Measurements from ENCODE around the gene NRG2. TPM values are rescaled to one million over a fixed set of nuclear protein-coding genes. Genes with fewer than 3 reads are reported as not detected.

Gene NRG2
- total and polyA plus RNA-seq, 2 experiments from 2014 or later: 0.37 to 1.3 TPM

DNA sequence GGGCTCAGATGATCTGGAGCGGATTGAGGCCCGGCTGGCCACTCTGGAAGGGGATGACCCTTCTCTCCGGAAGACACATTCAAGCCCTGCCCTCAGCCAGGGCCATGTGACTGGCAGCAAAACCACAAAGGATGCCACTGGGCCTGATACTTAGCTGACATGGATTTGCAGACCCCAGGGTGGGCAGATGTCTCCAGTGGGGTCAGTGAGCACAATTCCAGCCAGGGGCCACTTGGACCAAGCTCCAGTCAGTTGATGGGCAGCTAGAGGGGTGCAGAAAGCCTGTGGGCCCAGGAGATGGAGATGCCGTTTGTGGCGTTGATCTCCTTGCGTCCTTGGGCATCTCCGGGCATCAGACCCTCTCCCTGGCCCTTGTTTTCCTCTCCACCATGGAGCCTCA, 200.8 kb downstream of the NRG2 start:
- H3K9me3 Mint-ChIP-seq: no peaks in the 10 kb centered on the region
- H4K20me1 ChIP-seq (replicated peaks; ENCODE audit: insufficient read depth): no peaks in the 10 kb centered on the region; the same call in 1 of the 2 replicates
- no peak for DNase-seq (ENCODE audit: low spot score)
- H3K4me2 ChIP-seq: no peak overlapping the region
- ATAC-seq: no peak
- H3K4me3 ChIP-seq: no peak overlapping the region
- H3K9me2 ChIP-seq (ENCODE audit: insufficient read depth): no peaks in the 10 kb centered on the region
- H3K4me1 Mint-ChIP-seq: no peaks in the 10 kb centered on the region; the same call in 2 of the 3 replicates
- H3K36me3 ChIP-seq (ENCODE audit: insufficient read depth): no peaks in the 10 kb centered on the region
- H3K27me3 Mint-ChIP-seq (ENCODE audit: insufficient read depth, low read depth, poor library complexity): peaks cover 25% of the 10 kb centered on the region
- no peak overlapping the region for H2AFZ ChIP-seq
- H3K27ac Mint-ChIP-seq: no peak overlapping the region
- H3K79me2 ChIP-seq (replicated peaks; ENCODE audit: insufficient read depth): no peaks in the 10 kb centered on the region
- no peak overlapping the region for H3K27ac ChIP-seq (ENCODE audit: low read depth)
- H3K36me3 Mint-ChIP-seq (ENCODE audit: low read depth): no peaks in the 10 kb centered on the region
- H3K4me1 ChIP-seq (ENCODE audit: insufficient read depth): no peaks in the 10 kb centered on the region
- H3F3A ChIP-seq (replicated peaks; ENCODE audit: low read depth): no peaks in the 10 kb centered on the region
- H3K27me3 ChIP-seq (ENCODE audit: insufficient read depth): peaks cover 28% of the 10 kb centered on the region
- H3K4me3 Mint-ChIP-seq: no peak overlapping the region
- TF ChIP-seq ZNF331 (CRISPR knock-in tag; IDR thresholded peaks at IDR 0.05; ENCODE audit: low read depth) (no peak), CREB1 (CRISPR knock-in tag; IDR thresholded peaks at IDR 0.05; ENCODE audit: low read depth) (no peak), JUNB (IDR thresholded peaks at IDR 0.05; ENCODE audit: unreplicated experiment) (no peak), EZH2 (IDR thresholded peaks at IDR 0.05; ENCODE audit: low read depth, unreplicated experiment) (no peak), STAT1 (IDR thresholded peaks at IDR 0.05; ENCODE audit: unreplicated experiment) (no peak)
- TF ChIP-seq, protein P1, sequence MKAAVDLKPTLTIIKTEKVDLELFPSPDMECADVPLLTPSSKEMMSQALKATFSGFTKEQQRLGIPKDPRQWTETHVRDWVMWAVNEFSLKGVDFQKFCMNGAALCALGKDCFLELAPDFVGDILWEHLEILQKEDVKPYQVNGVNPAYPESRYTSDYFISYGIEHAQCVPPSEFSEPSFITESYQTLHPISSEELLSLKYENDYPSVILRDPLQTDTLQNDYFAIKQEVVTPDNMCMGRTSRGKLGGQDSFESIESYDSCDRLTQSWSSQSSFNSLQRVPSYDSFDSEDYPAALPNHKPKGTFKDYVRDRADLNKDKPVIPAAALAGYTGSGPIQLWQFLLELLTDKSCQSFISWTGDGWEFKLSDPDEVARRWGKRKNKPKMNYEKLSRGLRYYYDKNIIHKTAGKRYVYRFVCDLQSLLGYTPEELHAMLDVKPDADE (IDR thresholded peaks at IDR 0.05): no peak

DNA sequence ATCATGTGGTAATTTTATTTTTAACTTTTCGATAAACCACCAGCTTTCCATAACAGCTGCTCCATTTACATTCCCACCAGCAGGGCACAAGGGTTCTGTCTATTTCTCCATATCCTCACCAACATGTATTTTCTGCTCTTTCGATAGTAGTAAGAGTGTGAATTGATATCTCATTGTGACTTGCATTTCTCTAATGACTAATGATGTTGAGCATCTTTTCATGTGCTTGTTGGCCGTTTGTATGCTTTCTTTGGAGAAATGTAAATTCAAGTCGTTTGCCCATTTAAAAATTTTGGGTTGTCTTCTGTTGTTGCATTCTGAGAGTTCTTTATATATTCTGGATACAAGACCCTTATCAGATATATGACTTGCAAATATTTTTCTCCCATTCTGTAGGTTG, 201.6 kb downstream of the NRG2 start:
- Mint-ChIP-seq H3K27me3 (ENCODE audit: insufficient read depth, low read depth, poor library complexity) (peaks cover 18% of the 10 kb centered on the region), H3K9me3 (no peaks in the 10 kb centered on the region), H3K27ac (no peak overlapping the region), H3K4me3 (no peak overlapping the region), H3K4me1 (no peaks in the 10 kb centered on the region; the same call in 2 of the 3 replicates), H3K36me3 (ENCODE audit: low read depth) (no peaks in the 10 kb centered on the region)
- H3K4me1 ChIP-seq (ENCODE audit: insufficient read depth): no peaks in the 10 kb centered on the region
- H3K27ac ChIP-seq (ENCODE audit: low read depth): no peak overlapping the region
- H3F3A ChIP-seq (replicated peaks; ENCODE audit: low read depth): no peaks in the 10 kb centered on the region
- DNase-seq (ENCODE audit: low spot score) (no peak), ATAC-seq (no peak)
- no peaks in the 10 kb centered on the region for H3K36me3 ChIP-seq (ENCODE audit: insufficient read depth)
- H3K4me2 ChIP-seq: no peak overlapping the region
- H2AFZ ChIP-seq: no peak overlapping the region
- H4K20me1 ChIP-seq (replicated peaks; ENCODE audit: insufficient read depth): no peaks in the 10 kb centered on the region; the same call in 1 of the 2 replicates
- H3K9me2 ChIP-seq (ENCODE audit: insufficient read depth): no peaks in the 10 kb centered on the region
- H3K4me3 ChIP-seq: no peak overlapping the region
- no peaks in the 10 kb centered on the region for H3K79me2 ChIP-seq (replicated peaks; ENCODE audit: insufficient read depth)
- TF ChIP-seq ZNF114 (CRISPR knock-in tag; IDR thresholded peaks at IDR 0.05): no peak
- TF ChIP-seq, protein P2, sequence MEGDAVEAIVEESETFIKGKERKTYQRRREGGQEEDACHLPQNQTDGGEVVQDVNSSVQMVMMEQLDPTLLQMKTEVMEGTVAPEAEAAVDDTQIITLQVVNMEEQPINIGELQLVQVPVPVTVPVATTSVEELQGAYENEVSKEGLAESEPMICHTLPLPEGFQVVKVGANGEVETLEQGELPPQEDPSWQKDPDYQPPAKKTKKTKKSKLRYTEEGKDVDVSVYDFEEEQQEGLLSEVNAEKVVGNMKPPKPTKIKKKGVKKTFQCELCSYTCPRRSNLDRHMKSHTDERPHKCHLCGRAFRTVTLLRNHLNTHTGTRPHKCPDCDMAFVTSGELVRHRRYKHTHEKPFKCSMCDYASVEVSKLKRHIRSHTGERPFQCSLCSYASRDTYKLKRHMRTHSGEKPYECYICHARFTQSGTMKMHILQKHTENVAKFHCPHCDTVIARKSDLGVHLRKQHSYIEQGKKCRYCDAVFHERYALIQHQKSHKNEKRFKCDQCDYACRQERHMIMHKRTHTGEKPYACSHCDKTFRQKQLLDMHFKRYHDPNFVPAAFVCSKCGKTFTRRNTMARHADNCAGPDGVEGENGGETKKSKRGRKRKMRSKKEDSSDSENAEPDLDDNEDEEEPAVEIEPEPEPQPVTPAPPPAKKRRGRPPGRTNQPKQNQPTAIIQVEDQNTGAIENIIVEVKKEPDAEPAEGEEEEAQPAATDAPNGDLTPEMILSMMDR (conservative IDR thresholded peaks at IDR 0.05; ENCODE audit: low read depth in 2 of 2): no peak
- no peak for TF ChIP-seq EZH2 (IDR thresholded peaks at IDR 0.05; ENCODE audit: low read depth, unreplicated experiment)
- TF ChIP-seq EZH2phosphoT487 (IDR thresholded peaks at IDR 0.05; ENCODE audit: unreplicated experiment): no peak
- peaks cover 21% of the 10 kb centered on the region for H3K27me3 ChIP-seq (ENCODE audit: insufficient read depth)

Measured in GM23338 (cell line).